GM08714 (cell line): ENCODE data around the gene HOXD13.
A peak's percentile ranks its signal among the peaks of the same experiment; 100 is the strongest.

ENCODE experiments used
- H3K4me3 ChIP-seq: fragments of 200-500 bp; sonication (Bioruptor generic); 2 replicates; pipeline ENCODE4 v1.5.1; 2014; ENCODE audit warnings: mild to moderate bottlenecking, low read length, inconsistent platforms
- ZNF274 ChIP-seq: IDR thresholded peaks from 2 replicates; pipeline ENCODE4 v1.6.1; 2012; ENCODE audit warnings: mild to moderate bottlenecking, low read depth, low read length

HOXD13 gene

GRCh38 chr2:176130957-176131847 is 38.7 kb downstream of the HOXD13 start:
- H3K4me3 ChIP-seq, result no peak overlapping the region

GRCh38 chr2:176131848-176132158 is 39.3 kb downstream of the HOXD13 start:
- H3K4me3 ChIP-seq, result no peak overlapping the region
- no peak for TF ChIP-seq ZNF274

More at GRCh38 chr2:176130957-176131847, 38.7 kb downstream of the HOXD13 start:
- no peak for TF ChIP-seq ZNF274

- peak overlapping the region; percentile 32; the same call in 1 of the 2 replicates for H3K4me3 ChIP-seq
- TF ChIP-seq ZNF274, result no peak
Observed at GRCh38 chr2:176132205-176133171, 40.0 kb downstream of the HOXD13 start.

- TF ChIP-seq ZNF274, result no peak
- H3K4me3 ChIP-seq, result no peak overlapping the region
Observed at GRCh38 chr2:176133389-176133788, 40.9 kb downstream of the HOXD13 start.

GRCh38 chr2:176134035-176134434 is 41.5 kb downstream of the HOXD13 start:
- TF ChIP-seq ZNF274, result no peak
- H3K4me3 ChIP-seq, result no peak overlapping the region

- TF ChIP-seq ZNF274, result no peak
Observed at GRCh38 chr2:176135035-176135440, 42.5 kb downstream of the HOXD13 start.

GRCh38 chr2:176136374-176137251 is 44.1 kb downstream of the HOXD13 start:
- TF ChIP-seq ZNF274, result no peak
- peak overlapping the region; percentile 11; the same call in 1 of the 2 replicates for H3K4me3 ChIP-seq

More at GRCh38 chr2:176135035-176135440, 42.5 kb downstream of the HOXD13 start:
- no peak overlapping the region for H3K4me3 ChIP-seq

- TF ChIP-seq ZNF274, result no peak
- peak overlapping the region; percentile 11; the same call in 1 of the 2 replicates for H3K4me3 ChIP-seq
Observed at GRCh38 chr2:176137252-176137580, 44.7 kb downstream of the HOXD13 start.

GRCh38 chr2:176137906-176138305 is 45.4 kb downstream of the HOXD13 start:
- no peak for TF ChIP-seq ZNF274

GRCh38 chr2:176138526-176138922 is 46.0 kb downstream of the HOXD13 start:
- no peak overlapping the region for H3K4me3 ChIP-seq
- TF ChIP-seq ZNF274, result no peak

More at GRCh38 chr2:176137906-176138305, 45.4 kb downstream of the HOXD13 start:
- H3K4me3 ChIP-seq, result no peak overlapping the region

GRCh38 chr2:176138923-176139660 is 46.6 kb downstream of the HOXD13 start:
- H3K4me3 ChIP-seq, result no peak overlapping the region
- no peak for TF ChIP-seq ZNF274

GRCh38 chr2:176139661-176140512 is 47.4 kb downstream of the HOXD13 start:
- H3K4me3 ChIP-seq, result peak overlapping the region; percentile 12; the same call in 1 of the 2 replicates
- no peak for TF ChIP-seq ZNF274
